T-helper 2 cell treated with Interferon-gamma antibody and Interleukin-4, amounts not matched to agents 5 μg/mL and 100 μg/mL, for 36 hours (primary cell): Measurements from ENCODE around the gene IPPK.

Experiments used
- DNase-seq: peaks from one replicate; pipeline ENCODE4 v3.0.0; 2021; ENCODE audit warnings: low spot score
- H3K27ac Mint-ChIP-seq: one replicate; pipeline ENCODE4 v1.8.0; 2021; ENCODE audit warnings: mild to moderate bottlenecking, mixed read lengths
- H3K27me3 Mint-ChIP-seq: one replicate; pipeline ENCODE4 v1.8.0; 2021; ENCODE audit warnings: low read depth, mixed read lengths
- H3K36me3 Mint-ChIP-seq: one replicate; pipeline ENCODE4 v1.8.0; 2021; ENCODE audit warnings: low read depth, mixed read lengths
- H3K4me1 Mint-ChIP-seq: one replicate; pipeline ENCODE4 v1.8.0; 2021; ENCODE audit warnings: low read depth, mixed read lengths
- H3K4me3 Mint-ChIP-seq: one replicate; pipeline ENCODE4 v1.8.0; 2022; ENCODE audit warnings: mild to moderate bottlenecking, moderate library complexity, mixed read lengths
- H3K9me3 Mint-ChIP-seq: one replicate; pipeline ENCODE4 v1.8.0; 2021; ENCODE audit warnings: mixed read lengths

IPPK gene

GRCh38 chr9:92710368-92710767, 40.4 kb upstream of the IPPK start:
- Mint-ChIP-seq H3K27ac (peak overlapping the region; percentile 8), H3K36me3 (peaks cover 34% of the 10 kb centered on the region), H3K4me1 (peaks cover 44% of the 10 kb centered on the region), H3K4me3 (no peak overlapping the region), H3K9me3 (no peaks in the 10 kb centered on the region), H3K27me3 (no peaks in the 10 kb centered on the region)
- DNase-seq: no peak

GRCh38 chr9:92709954-92710353, 40.0 kb upstream of the IPPK start:
- Mint-ChIP-seq H3K27me3 (no peaks in the 10 kb centered on the region), H3K4me3 (no peak overlapping the region), H3K9me3 (no peaks in the 10 kb centered on the region), H3K4me1 (peaks cover 44% of the 10 kb centered on the region), H3K27ac (peak overlapping the region; percentile 8), H3K36me3 (peaks cover 34% of the 10 kb centered on the region)
- no peak for DNase-seq

- no peak overlapping the region for H3K4me3 Mint-ChIP-seq
- peaks cover 32% of the 10 kb centered on the region for H3K36me3 Mint-ChIP-seq
- peaks cover 44% of the 10 kb centered on the region for H3K4me1 Mint-ChIP-seq
- no peaks in the 10 kb centered on the region for H3K9me3 Mint-ChIP-seq
- no peak overlapping the region for H3K27ac Mint-ChIP-seq
- no peak for DNase-seq
- H3K27me3 Mint-ChIP-seq: no peaks in the 10 kb centered on the region
Measured at GRCh38 chr9:92709240-92709639, 39.3 kb upstream of the IPPK start.

- no peak for DNase-seq
- H3K27me3 Mint-ChIP-seq: no peaks in the 10 kb centered on the region
- H3K4me1 Mint-ChIP-seq: peaks cover 37% of the 10 kb centered on the region
- H3K27ac Mint-ChIP-seq: no peak overlapping the region
- no peak overlapping the region for H3K4me3 Mint-ChIP-seq
- H3K9me3 Mint-ChIP-seq: no peaks in the 10 kb centered on the region
- H3K36me3 Mint-ChIP-seq: peaks cover 21% of the 10 kb centered on the region
Measured at GRCh38 chr9:92707530-92707929, 37.6 kb upstream of the IPPK start.

- Mint-ChIP-seq H3K4me3 (peak overlapping the region; percentile 16), H3K27me3 (no peaks in the 10 kb centered on the region), H3K4me1 (peaks cover 27% of the 10 kb centered on the region), H3K27ac (peak overlapping the region; percentile 43), H3K9me3 (no peaks in the 10 kb centered on the region), H3K36me3 (peaks cover 13% of the 10 kb centered on the region)
- DNase-seq: peak; percentile 20
Measured at GRCh38 chr9:92706218-92706940, 36.4 kb upstream of the IPPK start.

- Mint-ChIP-seq H3K27ac (no peak overlapping the region), H3K4me3 (no peak overlapping the region), H3K36me3 (peaks cover 7% of the 10 kb centered on the region), H3K9me3 (no peaks in the 10 kb centered on the region), H3K4me1 (peaks cover 19% of the 10 kb centered on the region), H3K27me3 (peaks cover 3% of the 10 kb centered on the region)
- no peak for DNase-seq
Measured at GRCh38 chr9:92704528-92704927, 34.6 kb upstream of the IPPK start.

GRCh38 chr9:92696619-92697018, 26.7 kb upstream of the IPPK start:
- H3K4me3 Mint-ChIP-seq: peak overlapping the region; percentile 3
- peaks cover 32% of the 10 kb centered on the region for H3K9me3 Mint-ChIP-seq
- H3K27ac Mint-ChIP-seq: no peak overlapping the region
- H3K36me3 Mint-ChIP-seq: peaks cover 15% of the 10 kb centered on the region
- DNase-seq: no peak
- H3K27me3 Mint-ChIP-seq: peaks cover 19% of the 10 kb centered on the region
- peaks cover 8% of the 10 kb centered on the region for H3K4me1 Mint-ChIP-seq

GRCh38 chr9:92686954-92687353, 17.0 kb upstream of the IPPK start:
- H3K27ac Mint-ChIP-seq: no peak overlapping the region
- no peaks in the 10 kb centered on the region for H3K36me3 Mint-ChIP-seq
- H3K9me3 Mint-ChIP-seq: peaks cover 10% of the 10 kb centered on the region
- H3K4me1 Mint-ChIP-seq: no peaks in the 10 kb centered on the region
- no peak overlapping the region for H3K4me3 Mint-ChIP-seq
- DNase-seq: no peak
- peaks cover 6% of the 10 kb centered on the region for H3K27me3 Mint-ChIP-seq

GRCh38 chr9:92685022-92685421, 15.1 kb upstream of the IPPK start:
- H3K9me3 Mint-ChIP-seq: peaks cover 4% of the 10 kb centered on the region

GRCh38 chr9:92682269-92682668, 12.3 kb upstream of the IPPK start:
- Mint-ChIP-seq H3K27ac (no peak overlapping the region), H3K4me1 (no peaks in the 10 kb centered on the region)

More at GRCh38 chr9:92685022-92685421, 15.1 kb upstream of the IPPK start:
- H3K4me1 Mint-ChIP-seq: no peaks in the 10 kb centered on the region
- H3K36me3 Mint-ChIP-seq: no peaks in the 10 kb centered on the region
- H3K4me3 Mint-ChIP-seq: no peak overlapping the region
- H3K27me3 Mint-ChIP-seq: peaks cover 1% of the 10 kb centered on the region
- DNase-seq: no peak
- no peak overlapping the region for H3K27ac Mint-ChIP-seq

GRCh38 chr9:92680166-92681119, 10.5 kb upstream of the IPPK start:
- Mint-ChIP-seq H3K27ac (no peak overlapping the region), H3K4me1 (no peaks in the 10 kb centered on the region), H3K36me3 (no peaks in the 10 kb centered on the region), H3K4me3 (no peak overlapping the region), H3K27me3 (no peaks in the 10 kb centered on the region), H3K9me3 (no peaks in the 10 kb centered on the region)
- DNase-seq: no peak

More at GRCh38 chr9:92682269-92682668, 12.3 kb upstream of the IPPK start:
- no peak for DNase-seq
- H3K36me3 Mint-ChIP-seq: no peaks in the 10 kb centered on the region
- H3K9me3 Mint-ChIP-seq: no peaks in the 10 kb centered on the region
- no peaks in the 10 kb centered on the region for H3K27me3 Mint-ChIP-seq
- H3K4me3 Mint-ChIP-seq: no peak overlapping the region

GRCh38 chr9:92679413-92680165, 9.7 kb upstream of the IPPK start:
- H3K36me3 Mint-ChIP-seq: no peaks in the 10 kb centered on the region
- H3K9me3 Mint-ChIP-seq: no peaks in the 10 kb centered on the region
- no peak overlapping the region for H3K27ac Mint-ChIP-seq
- DNase-seq: no peak
- no peak overlapping the region for H3K4me3 Mint-ChIP-seq
- no peaks in the 10 kb centered on the region for H3K27me3 Mint-ChIP-seq
- H3K4me1 Mint-ChIP-seq: no peaks in the 10 kb centered on the region

GRCh38 chr9:92671323-92671722, 1.4 kb upstream of the IPPK start:
- Mint-ChIP-seq H3K9me3 (no peaks in the 10 kb centered on the region), H3K4me1 (peaks cover 24% of the 10 kb centered on the region), H3K27ac (no peak overlapping the region), H3K36me3 (peaks cover 20% of the 10 kb centered on the region), H3K4me3 (peak overlapping the region; percentile 93), H3K27me3 (no peaks in the 10 kb centered on the region)
- DNase-seq: no peak

GRCh38 chr9:92669527-92669889, 423 bp downstream of the IPPK start:
- Mint-ChIP-seq H3K9me3 (no peaks in the 10 kb centered on the region), H3K27ac (peak overlapping the region; percentile 86), H3K4me1 (peaks cover 36% of the 10 kb centered on the region)

More at GRCh38 chr9:92669527-92669889, 423 bp downstream of the IPPK start:
- Mint-ChIP-seq H3K4me3 (peak overlapping the region; percentile 93), H3K36me3 (peaks cover 27% of the 10 kb centered on the region), H3K27me3 (no peaks in the 10 kb centered on the region)
- DNase-seq: no peak
